Frontal cortex (tissue), 4 donors: Measurements from ENCODE around the gene ATXN10. TPM values are rescaled to one million over a fixed set of nuclear protein-coding genes. Genes with fewer than 3 reads are reported as not detected.

Source experiments
- DNase-seq, 2 donors: peaks; one replicate each; pipeline ENCODE4 v3.0.0; 2012; ENCODE audit warnings: low spot score in 2 of 2
- FAIRE-seq: peaks from 2 replicates; lab custom pipeline; 2012; peaks lifted over from hg19 to GRCh38; lab: Jason Lieb, UNC
- small RNA-seq: library from RNA; depleted of rRNA; stranded (forward); fragments of <200 nt; gene quantifications from one replicate; pipeline ENCODE3, GENCODE V24; 2014
- total RNA-seq: library from RNA; depleted of rRNA; stranded (reverse); fragments of >200 nt; gene quantifications from one replicate; pipeline ENCODE4 v1.2.3, GENCODE V29; 2014
- donor health status: control.
- donor health status: control.
- donor health status: control.

ATXN10 gene
- total RNA-seq, 1 donor from 2014 or later = 390 TPM

GRCh38 chr22:45892681-45893461 is 221.2 kb downstream of the ATXN10 start:
- no peak for FAIRE-seq
- DNase-seq = no peak

DNA sequence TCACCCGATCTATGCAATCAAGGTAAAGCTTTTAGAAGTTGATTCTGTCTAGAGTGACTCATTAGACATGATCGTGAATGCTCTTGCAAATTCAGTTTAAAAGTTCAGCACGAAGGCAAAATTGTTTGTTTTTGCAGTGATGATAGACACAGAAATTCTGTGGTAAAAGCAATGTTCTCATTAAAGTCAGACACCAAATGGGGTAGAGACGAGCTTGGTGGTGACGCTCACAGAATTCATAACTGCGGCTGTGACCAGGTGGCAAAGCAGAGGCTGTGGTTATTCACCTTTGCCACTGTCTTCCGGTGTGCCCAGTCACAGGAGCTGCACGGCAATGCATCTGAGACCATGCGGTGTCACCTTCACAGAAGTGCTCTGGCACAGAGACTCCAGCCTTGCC is 221.9 kb downstream of the ATXN10 start:
- DNase-seq (no peak), FAIRE-seq (no peak)

Small RNAs within 50 kb of the gene (small RNA-seq; reads per million reads assigned to genes)
- gene MIR4762 (0.13 reads per million), gene RNU6-1161P (not detected)

Other genes with a start within 250 kb of the ATXN10 start
- gene FBLN1, start 169.0 kb upstream of the ATXN10 start, total RNA-seq = 25.7 TPM